ENCODE results near the gene APBB1IP.
"Not testable (repeated sequence)": the region's sequence is repeated elsewhere in the genome, so short reads cannot be mapped to it uniquely, and the experiment has no call there.

APBB1IP gene

GRCh38 chr10:26494018-26494417 lies 55.9 kb downstream of the APBB1IP start:
- Histone ChIP-seq H3K4me1 (ENCODE audit: control insufficient read depth, insufficient read depth, low read length) (no peaks in the 10 kb centered on the region), H3K9me3 (ENCODE audit: control insufficient read depth, insufficient read depth, low read length) (no peaks in the 10 kb centered on the region), H3K9ac (ENCODE audit: low read depth, low read length) (no peak overlapping the region), H3K36me3 (ENCODE audit: control insufficient read depth, insufficient read depth, low read length) (no peaks in the 10 kb centered on the region), H3K4me3 (ENCODE audit: low read depth, low read length) (no peak overlapping the region), H3K27me3 (ENCODE audit: control insufficient read depth, insufficient read depth, low read length) (no peaks in the 10 kb centered on the region)

GRCh38 chr10:26499426-26499825 lies 61.3 kb downstream of the APBB1IP start:
- H3K4me3 ChIP-seq (ENCODE audit: low read depth, low read length), result no peak overlapping the region

GRCh38 chr10:26502986-26503385 lies 64.8 kb downstream of the APBB1IP start:
- Histone ChIP-seq H3K36me3 (ENCODE audit: control insufficient read depth, insufficient read depth, low read length) (no peaks in the 10 kb centered on the region), H3K27me3 (ENCODE audit: control insufficient read depth, insufficient read depth, low read length) (no peaks in the 10 kb centered on the region)

More at GRCh38 chr10:26499426-26499825, 61.3 kb downstream of the APBB1IP start:
- Histone ChIP-seq H3K9me3 (ENCODE audit: control insufficient read depth, insufficient read depth, low read length) (no peaks in the 10 kb centered on the region), H3K27me3 (ENCODE audit: control insufficient read depth, insufficient read depth, low read length) (no peaks in the 10 kb centered on the region), H3K9ac (ENCODE audit: low read depth, low read length) (no peak overlapping the region), H3K36me3 (ENCODE audit: control insufficient read depth, insufficient read depth, low read length) (no peaks in the 10 kb centered on the region), H3K4me1 (ENCODE audit: control insufficient read depth, insufficient read depth, low read length) (no peaks in the 10 kb centered on the region)

GRCh38 chr10:26503911-26504310 lies 65.8 kb downstream of the APBB1IP start:
- no peaks in the 10 kb centered on the region for H3K27me3 ChIP-seq (ENCODE audit: control insufficient read depth, insufficient read depth, low read length)
- H3K4me1 ChIP-seq (ENCODE audit: control insufficient read depth, insufficient read depth, low read length), result no peaks in the 10 kb centered on the region
- no peak overlapping the region for H3K9ac ChIP-seq (ENCODE audit: low read depth, low read length)
- no peaks in the 10 kb centered on the region for H3K36me3 ChIP-seq (ENCODE audit: control insufficient read depth, insufficient read depth, low read length)
- no peak overlapping the region for H3K4me3 ChIP-seq (ENCODE audit: low read depth, low read length)
- H3K9me3 ChIP-seq (ENCODE audit: control insufficient read depth, insufficient read depth, low read length), result no peaks in the 10 kb centered on the region

More at GRCh38 chr10:26502986-26503385, 64.8 kb downstream of the APBB1IP start:
- H3K9me3 ChIP-seq (ENCODE audit: control insufficient read depth, insufficient read depth, low read length), result no peaks in the 10 kb centered on the region
- H3K4me3 ChIP-seq (ENCODE audit: low read depth, low read length), result no peak overlapping the region
- no peak overlapping the region for H3K9ac ChIP-seq (ENCODE audit: low read depth, low read length)
- H3K4me1 ChIP-seq (ENCODE audit: control insufficient read depth, insufficient read depth, low read length), result no peaks in the 10 kb centered on the region

- not testable (repeated sequence) for H3K9me3 ChIP-seq (ENCODE audit: control insufficient read depth, insufficient read depth, low read length); H3K36me3 ChIP-seq (ENCODE audit: control insufficient read depth, insufficient read depth, low read length); H3K27me3 ChIP-seq (ENCODE audit: control insufficient read depth, insufficient read depth, low read length); H3K4me1 ChIP-seq (ENCODE audit: control insufficient read depth, insufficient read depth, low read length); H3K4me3 ChIP-seq (ENCODE audit: low read depth, low read length); H3K9ac ChIP-seq (ENCODE audit: low read depth, low read length)
These were observed 66.3 kb downstream of the APBB1IP start for GRCh38 chr10:26504429-26504828.

GRCh38 chr10:26505491-26505890 lies 67.3 kb downstream of the APBB1IP start:
- Histone ChIP-seq H3K9ac (ENCODE audit: low read depth, low read length) (no peak overlapping the region), H3K36me3 (ENCODE audit: control insufficient read depth, insufficient read depth, low read length) (no peaks in the 10 kb centered on the region), H3K4me1 (ENCODE audit: control insufficient read depth, insufficient read depth, low read length) (no peaks in the 10 kb centered on the region), H3K9me3 (ENCODE audit: control insufficient read depth, insufficient read depth, low read length) (no peaks in the 10 kb centered on the region), H3K4me3 (ENCODE audit: low read depth, low read length) (no peak overlapping the region), H3K27me3 (ENCODE audit: control insufficient read depth, insufficient read depth, low read length) (no peaks in the 10 kb centered on the region)

GRCh38 chr10:26506736-26507135 lies 68.6 kb downstream of the APBB1IP start:
- H3K27me3 ChIP-seq (ENCODE audit: control insufficient read depth, insufficient read depth, low read length), result no peaks in the 10 kb centered on the region
- H3K4me3 ChIP-seq (ENCODE audit: low read depth, low read length), result no peak overlapping the region
- H3K36me3 ChIP-seq (ENCODE audit: control insufficient read depth, insufficient read depth, low read length), result no peaks in the 10 kb centered on the region
- H3K9ac ChIP-seq (ENCODE audit: low read depth, low read length), result no peak overlapping the region
- H3K9me3 ChIP-seq (ENCODE audit: control insufficient read depth, insufficient read depth, low read length), result no peaks in the 10 kb centered on the region
- no peaks in the 10 kb centered on the region for H3K4me1 ChIP-seq (ENCODE audit: control insufficient read depth, insufficient read depth, low read length)

- no peaks in the 10 kb centered on the region for H3K4me1 ChIP-seq (ENCODE audit: control insufficient read depth, insufficient read depth, low read length)
- H3K36me3 ChIP-seq (ENCODE audit: control insufficient read depth, insufficient read depth, low read length), result no peaks in the 10 kb centered on the region
- no peak overlapping the region for H3K4me3 ChIP-seq (ENCODE audit: low read depth, low read length)
- H3K27me3 ChIP-seq (ENCODE audit: control insufficient read depth, insufficient read depth, low read length), result no peaks in the 10 kb centered on the region
- no peak overlapping the region for H3K9ac ChIP-seq (ENCODE audit: low read depth, low read length)
- H3K9me3 ChIP-seq (ENCODE audit: control insufficient read depth, insufficient read depth, low read length), result no peaks in the 10 kb centered on the region
These were observed 69.3 kb downstream of the APBB1IP start for GRCh38 chr10:26507441-26507840.

GRCh38 chr10:26508016-26508415 lies 69.9 kb downstream of the APBB1IP start:
- H3K9me3 ChIP-seq (ENCODE audit: control insufficient read depth, insufficient read depth, low read length), result no peaks in the 10 kb centered on the region
- H3K36me3 ChIP-seq (ENCODE audit: control insufficient read depth, insufficient read depth, low read length), result no peaks in the 10 kb centered on the region
- H3K9ac ChIP-seq (ENCODE audit: low read depth, low read length), result no peak overlapping the region
- H3K4me1 ChIP-seq (ENCODE audit: control insufficient read depth, insufficient read depth, low read length), result no peaks in the 10 kb centered on the region
- H3K27me3 ChIP-seq (ENCODE audit: control insufficient read depth, insufficient read depth, low read length), result no peaks in the 10 kb centered on the region
- no peak overlapping the region for H3K4me3 ChIP-seq (ENCODE audit: low read depth, low read length)

GRCh38 chr10:26509307-26509706 lies 71.2 kb downstream of the APBB1IP start:
- Histone ChIP-seq H3K9ac (ENCODE audit: low read depth, low read length) (no peak overlapping the region), H3K9me3 (ENCODE audit: control insufficient read depth, insufficient read depth, low read length) (no peaks in the 10 kb centered on the region), H3K27me3 (ENCODE audit: control insufficient read depth, insufficient read depth, low read length) (no peaks in the 10 kb centered on the region), H3K4me1 (ENCODE audit: control insufficient read depth, insufficient read depth, low read length) (no peaks in the 10 kb centered on the region), H3K4me3 (ENCODE audit: low read depth, low read length) (no peak overlapping the region), H3K36me3 (ENCODE audit: control insufficient read depth, insufficient read depth, low read length) (no peaks in the 10 kb centered on the region)

- Histone ChIP-seq H3K36me3 (ENCODE audit: control insufficient read depth, insufficient read depth, low read length) (no peaks in the 10 kb centered on the region), H3K4me1 (ENCODE audit: control insufficient read depth, insufficient read depth, low read length) (peaks cover 6% of the 10 kb centered on the region), H3K9me3 (ENCODE audit: control insufficient read depth, insufficient read depth, low read length) (no peaks in the 10 kb centered on the region), H3K4me3 (ENCODE audit: low read depth, low read length) (no peak overlapping the region), H3K9ac (ENCODE audit: low read depth, low read length) (no peak overlapping the region), H3K27me3 (ENCODE audit: control insufficient read depth, insufficient read depth, low read length) (no peaks in the 10 kb centered on the region)
These were observed 75.0 kb downstream of the APBB1IP start for GRCh38 chr10:26513101-26513500.

GRCh38 chr10:26516540-26517101 lies 78.5 kb downstream of the APBB1IP start:
- no peak overlapping the region for H3K9ac ChIP-seq (ENCODE audit: low read depth, low read length)
- no peaks in the 10 kb centered on the region for H3K27me3 ChIP-seq (ENCODE audit: control insufficient read depth, insufficient read depth, low read length)
- no peaks in the 10 kb centered on the region for H3K9me3 ChIP-seq (ENCODE audit: control insufficient read depth, insufficient read depth, low read length)
- no peaks in the 10 kb centered on the region for H3K36me3 ChIP-seq (ENCODE audit: control insufficient read depth, insufficient read depth, low read length)
- H3K4me1 ChIP-seq (ENCODE audit: control insufficient read depth, insufficient read depth, low read length), result peaks cover 6% of the 10 kb centered on the region
- peak overlapping the region; percentile 18 for H3K4me3 ChIP-seq (ENCODE audit: low read depth, low read length)
